K562 (cell line): ENCODE data around the gene RPS6KA2. TPM values are rescaled to one million over a fixed set of nuclear protein-coding genes. Genes with fewer than 3 reads are reported as not detected.

Source experiments
- ATAC-seq: fragments of 200-7000 bp; cut with Tn5 transposase; 3 replicates; pipeline ENCODE4 v1.9.1; 2020; ENCODE audit warnings: moderate library complexity
- BruUV-seq: library from RNA; stranded (reverse); fragments of 400-500 nt; replicated peaks from 2 replicates; lab custom pipeline; 2021; lab: Mats Ljungman, UMichigan
- CTCF ChIA-PET: fragments of 300-600 bp; formaldehyde crosslinking; extraction: SDS; loops from one replicate; lab custom pipeline; 2021; ENCODE audit warnings: low intra/inter-chr PET ratio; lab: Yijun Ruan, JAX
- POLR2A ChIA-PET: fragments of 300-600, 350-650 bp; sonication (Branson Sonifier 250); formaldehyde crosslinking; extraction: SDS; loops from one replicate; lab custom pipeline; 2021; ENCODE audit warnings: antibody characterized with exemption, inconsistent platforms; lab: Yijun Ruan, JAX
- DNase-seq, 4 experiments: peaks; one replicate each; pipeline versions ENCODE4 v3.0.0 to v3.0.0-alpha.2; 2011 to 2018; ENCODE audit warnings: low spot score in 3 of 4, mixed read lengths in 3 of 4; ENCODE audit errors: extremely low read depth in 1 of 4
- FAIRE-seq: peaks from 2 replicates; lab custom pipeline; 2011; peaks lifted over from hg19 to GRCh38; lab: Jason Lieb, UNC
- H2AFZ ChIP-seq: 2 replicates; pipeline ENCODE4 v1.6.0; 2011; ENCODE audit warnings: low read depth, low read length, control low read depth, inconsistent platforms
- H3K27ac ChIP-seq: fragments of 200-600 bp; 3 replicates; pipeline ENCODE4 v1.8.0; 2011; ENCODE audit warnings: low read depth, mild to moderate bottlenecking, control low read depth, inconsistent platforms, low read length, moderate library complexity, mixed read lengths; ENCODE audit errors: extremely low read depth
- H3K27me3 ChIP-seq, 2 experiments: fragments of 300-600 bp in 1 of 2; 2 replicates in 1 of 2; 3 replicates in 1 of 2; pipeline versions ENCODE4 v1.6.0 to v1.8.0; 2011; ENCODE audit warnings: inconsistent platforms in 2 of 2, low read length in 2 of 2, mild to moderate bottlenecking in 1 of 2, mixed read lengths in 1 of 2, moderate library complexity in 1 of 2; ENCODE audit not compliant: control insufficient read depth in 2 of 2, insufficient read depth in 2 of 2
- H3K36me3 ChIP-seq: fragments of 300-600 bp; 3 replicates; pipeline ENCODE4 v1.8.0; 2011; ENCODE audit warnings: mild to moderate bottlenecking, low read length, inconsistent platforms; ENCODE audit not compliant: control insufficient read depth, insufficient read depth
- H3K4me1 ChIP-seq, 2 experiments: fragments of 200-600 bp in 1 of 2; replicated peaks in 1 of 2; 2 replicates in 1 of 2; 3 replicates in 1 of 2; pipeline versions ENCODE4 v1.5.1 to v1.8.0; 2011; ENCODE audit warnings: inconsistent platforms in 2 of 2, low read length in 2 of 2, mild to moderate bottlenecking in 1 of 2, mixed read lengths in 1 of 2, moderate library complexity in 1 of 2; ENCODE audit not compliant: control insufficient read depth in 2 of 2, insufficient read depth in 2 of 2
- H3K4me2 ChIP-seq: 2 replicates; pipeline ENCODE4 v1.6.1; 2011; ENCODE audit warnings: low read length, control low read depth, inconsistent platforms, mixed read lengths; ENCODE audit not compliant: insufficient read depth
- H3K4me3 ChIP-seq: fragments of 200-600 bp; sonication (generic), shearing (Covaris generic); 2 replicates; pipeline ENCODE4 v1.5.1; 2016; ENCODE audit warnings: control low read depth, inconsistent platforms
- H3K79me2 ChIP-seq: fragments of 200-600 bp; 3 replicates; pipeline ENCODE4 v1.8.0; 2011; ENCODE audit warnings: low read length, inconsistent platforms; ENCODE audit not compliant: control insufficient read depth, insufficient read depth
- H3K9ac ChIP-seq, 2 experiments: 2 replicates each; pipeline versions ENCODE4 v1.6.0 to v1.6.1; 2011; ENCODE audit warnings: low read depth in 2 of 2, low read length in 2 of 2, control low read depth in 1 of 2, inconsistent platforms in 1 of 2, mild to moderate bottlenecking in 1 of 2, mixed read lengths in 1 of 2; ENCODE audit not compliant: insufficient read depth in 1 of 2
- H3K9me1 ChIP-seq: one replicate; pipeline ENCODE4 v1.6.0; 2011; ENCODE audit warnings: inconsistent platforms, mild to moderate bottlenecking, low read length, moderate library complexity; ENCODE audit not compliant: control insufficient read depth, insufficient read depth
- H3K9me3 ChIP-seq: replicated peaks from 2 replicates; pipeline ENCODE4 v1.5.1; 2011; ENCODE audit warnings: low read depth, low read length, inconsistent platforms; ENCODE audit not compliant: control insufficient read depth, insufficient read depth
- H4K20me1 ChIP-seq: replicated peaks from 2 replicates; pipeline ENCODE4 v1.6.1; 2011; ENCODE audit warnings: low read length, inconsistent platforms, mixed read lengths; ENCODE audit not compliant: control insufficient read depth, insufficient read depth
- ELK1 ChIP-seq: sonication (generic); formaldehyde crosslinking; IDR thresholded peaks from 2 replicates; pipeline ENCODE4 v1.8.1; 2022; ENCODE audit warnings: missing genetic modification reagents
- EP300 ChIP-seq: IDR thresholded peaks from 2 replicates; pipeline ENCODE4 v1.6.1; 2012; ENCODE audit warnings: low read length, improper control_type of control experiment
- EP400 ChIP-seq: fragments of 450-650 bp; IDR thresholded peaks from 2 replicates; pipeline ENCODE4 v1.6.1; 2017; ENCODE audit warnings: antibody characterized with exemption, mild to moderate bottlenecking, moderate library complexity
- IFI16 ChIP-seq: fragments of 250-450 bp; sonication (Bioruptor Pico); IDR thresholded peaks from 2 replicates; pipeline ENCODE4 v2.1.2; 2022; ENCODE audit warnings: mild to moderate bottlenecking, inconsistent platforms
- MAX ChIP-seq: sonication (generic); formaldehyde crosslinking; IDR thresholded peaks from 2 replicates; pipeline ENCODE4 v1.9.0; 2022; ENCODE audit warnings: mild to moderate bottlenecking, missing genetic modification reagents
- MXI1 ChIP-seq: IDR thresholded peaks from 2 replicates; pipeline ENCODE4 v1.6.1; 2011; ENCODE audit warnings: low read depth, mild to moderate bottlenecking, improper control_type of control experiment, low read length
- PCBP2 ChIP-seq: fragments of 200-400 bp; formaldehyde crosslinking; IDR thresholded peaks from 2 replicates; pipeline ENCODE4 v1.6.1; 2018; ENCODE audit warnings: low read length, low read depth, mild to moderate bottlenecking, moderate library complexity; ENCODE audit not compliant: poor library complexity, severe bottlenecking
- PHF20 ChIP-seq: fragments of 450-650 bp; IDR thresholded peaks from 2 replicates; pipeline ENCODE4 v1.6.1; 2018; ENCODE audit not compliant: partially characterized antibody
- POLR3G ChIP-seq: IDR thresholded peaks from 2 replicates; pipeline ENCODE4 v1.6.1; 2011; ENCODE audit not compliant: insufficient read length, insufficient replicate concordance; ENCODE audit errors: extremely low read depth
- SLC30A9 ChIP-seq: fragments of 250-450 bp; sonication (Bioruptor Pico); IDR thresholded peaks from 2 replicates; pipeline ENCODE4 v1.8.0; 2022; ENCODE audit warnings: mild to moderate bottlenecking, moderate library complexity
- TARDBP ChIP-seq: fragments of 450-650 bp; IDR thresholded peaks from 2 replicates; pipeline ENCODE4 v1.6.1; 2016
- THRB ChIP-seq: fragments of 450-650 bp; formaldehyde crosslinking; conservative IDR thresholded peaks from 2 replicates; pipeline ENCODE4 v1.4.0; 2022; ENCODE audit warnings: mild to moderate bottlenecking, missing genetic modification characterization
- U2AF2 ChIP-seq: fragments of 200-400 bp; formaldehyde crosslinking; optimal IDR thresholded peaks from 2 replicates; pipeline ENCODE3; 2017; ENCODE audit warnings: low read depth, mild to moderate bottlenecking, low read length
- UBTF ChIP-seq, 2 experiments: IDR thresholded peaks; 2 replicates each; pipeline ENCODE4 v1.6.1; 2012; ENCODE audit warnings: improper control_type of control experiment in 2 of 2, low read depth in 2 of 2, low read length in 2 of 2, borderline replicate concordance in 1 of 2
- WGBS: fragments of 100-300 bp; shearing (Covaris generic); methylation state at CpG from one replicate; pipeline ENCODE4 v1.1.6; 2016; ENCODE audit warnings: low coverage, mixed read lengths; ENCODE audit not compliant: insufficient coverage; ENCODE audit errors: missing lambda C conversion rate; 5-methylcytosine and 5-hydroxymethylcytosine counted together
- in situ Hi-C: fragments of 300-500 bp; cut with MboI; formaldehyde crosslinking; loops from 4 replicates; pipeline ENCODE4 v1.15.0; 2018; ENCODE audit warnings: inconsistent platforms, mixed read lengths
- intact Hi-C: fragments of 100-400 bp; cut with micrococcal nuclease; formaldehyde crosslinking; loops from 2 replicates; pipeline ENCODE4 v1.14.2; 2022
- polyA plus RNA-seq, 8 experiments: library from polyadenylated mRNA; depleted of rRNA in 4 of 8; stranded (reverse) in 5 of 8; unstranded in 3 of 8; fragments of >200 nt; fragmentation: Nextera tagmentation in 2 of 8; fragmentation: Illumina TruSeq in 1 of 8; extraction: Ambion mirVana in 2 of 8; extraction: Trizol in 1 of 8; gene quantifications; 2 replicates each; pipeline versions ENCODE4 v1.2.1 to v1.2.3, GENCODE V29; 2011 to 2014; ENCODE audit warnings: inconsistent platforms in 1 of 8, missing spikeins in 1 of 8
- total RNA-seq, 7 experiments: library from RNA; depleted of rRNA in 6 of 7; stranded (reverse); fragments of >200 nt in 6 of 7; fragmentation: Illumina TruSeq in 2 of 7; extraction: Trizol in 2 of 7; gene quantifications; 2 replicates each; pipeline versions ENCODE4 v1.2.1 to v1.2.3, GENCODE V29; 2011 to 2021; ENCODE audit warnings: low replicate concordance in 1 of 7

RPS6KA2 gene
- total and polyA plus RNA-seq, 9 of the 15 experiments (the other 6 are each of a cell fraction or from before 2014, with no cell fraction given) = 0.29 to 1.00 (median 0.53) TPM

- no peak for TF ChIP-seq THRB (CRISPR knock-in tag)
- TF ChIP-seq EP300 = no peak
- TF ChIP-seq PHF20 = no peak
- TF ChIP-seq POLR3G = no peak
- no peak for TF ChIP-seq SLC30A9 (CRISPR knock-in tag)
- no peak for TF ChIP-seq MXI1
Measured at GRCh38 chr6:166489301-166490155, 137.5 kb downstream of the RPS6KA2 start (continued).

- CTCF ChIA-PET = no interaction called here
- POLR2A ChIA-PET = interaction anchor here (0.9 to 2.0 kb wide), 3 partner anchors 9 to 47 kb away, joined by 3 to 6 read pairs (median 6); no protein-coding TSS in a partner anchor
- no peak for TF ChIP-seq UBTF (IDR thresholded peaks at IDR 0.05; ENCODE audit: borderline replicate concordance in 1 of 2, low read depth in 2 of 2, low read length in 2 of 2)
- no peak for TF ChIP-seq IFI16 (CRISPR knock-in tag)
- TF ChIP-seq PCBP2 = no peak
- no peak for TF ChIP-seq EP400
- no peak for TF ChIP-seq ELK1 (CRISPR knock-in tag)
- no peak for TF ChIP-seq U2AF2
- no peak for TF ChIP-seq MAX (CRISPR knock-in tag)
- no peak for TF ChIP-seq TARDBP
Measured at GRCh38 chr6:166488701-166489100, 138.3 kb downstream of the RPS6KA2 start.

More at GRCh38 chr6:166488701-166489100, 138.3 kb downstream of the RPS6KA2 start:
- H3K36me3 ChIP-seq = no peaks in the 10 kb centered on the region
- intact Hi-C loops = no loop called here
- in situ Hi-C loops = no loop called here
- ATAC-seq (no peak), FAIRE-seq (no peak), DNase-seq (no peak)
- no TSS peak for BruUV-seq
- no peaks in the 10 kb centered on the region for H3K9me1 ChIP-seq
- H3K27me3 ChIP-seq = peaks cover 34 to 75% of the 10 kb centered on the region in 2 experiments
- no peaks in the 10 kb centered on the region for H3K9me3 ChIP-seq
- no peaks in the 10 kb centered on the region for H3K4me1 ChIP-seq
- H2AFZ ChIP-seq = 0 out of 2 replicates have a peak overlapping the region, but pooled peaks have one; percentile 2
- H3K27ac ChIP-seq = no peak overlapping the region
- H3K79me2 ChIP-seq = no peaks in the 10 kb centered on the region
- H3K4me3 ChIP-seq = no peak overlapping the region
- no peak overlapping the region for H3K9ac ChIP-seq
- no peak overlapping the region for H3K4me2 ChIP-seq
- 4% methylated on average over 13 of the region's 13 CpGs for WGBS
- H4K20me1 ChIP-seq = no peaks in the 10 kb centered on the region
